NCI-H748 (cell line): ENCODE results near the gene CEBPG.
A peak's percentile ranks its signal among the peaks of the same experiment; 100 is the strongest.

Experiments
- DNase-seq: peaks from one replicate; lab custom pipeline; 2025; ENCODE audit not compliant: unreplicated experiment; lab: John Stamatoyannopoulos, UW

The CEBPG gene

DNA sequence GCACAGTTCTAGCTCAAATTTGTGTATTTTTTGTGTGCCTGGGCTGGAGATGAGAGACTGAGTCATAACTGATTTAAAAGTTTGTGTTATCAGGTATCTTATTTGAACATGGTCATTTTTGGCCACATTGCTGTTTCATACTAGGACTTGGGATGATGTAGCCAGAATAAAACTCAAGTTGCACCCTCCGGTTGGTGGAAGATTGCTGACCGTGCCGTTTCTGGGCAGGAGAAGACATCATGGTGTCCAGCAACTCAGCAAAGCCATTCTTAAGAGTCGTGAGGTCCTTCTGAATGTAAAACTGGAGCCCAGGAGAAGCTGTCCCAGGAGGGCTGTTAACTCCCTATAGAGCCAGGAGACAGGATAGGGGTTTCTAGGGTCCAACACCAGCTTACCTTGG is 7.6 kb downstream of the CEBPG start:
- no peak for DNase-seq

DNA sequence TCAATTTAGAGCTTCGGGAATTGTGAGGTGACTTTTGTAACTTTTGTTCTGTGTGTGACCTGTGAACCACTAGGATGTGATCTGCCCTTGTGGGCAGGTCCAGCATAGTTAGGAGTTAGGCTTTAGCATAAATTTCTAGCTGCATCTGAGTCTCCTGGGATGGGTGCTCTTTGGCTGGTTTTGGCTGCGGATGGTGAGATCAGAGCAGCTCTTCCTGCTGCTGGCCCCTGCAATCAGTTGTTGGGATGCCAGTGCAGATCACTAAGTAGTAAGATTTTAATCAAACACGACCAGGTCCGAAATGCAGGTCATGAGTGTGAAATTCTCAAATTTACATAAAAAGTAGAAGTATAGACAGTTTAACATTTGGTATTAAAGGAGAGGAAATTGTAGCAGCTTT is 8.5 kb downstream of the CEBPG start:
- DNase-seq, result no peak

DNA sequence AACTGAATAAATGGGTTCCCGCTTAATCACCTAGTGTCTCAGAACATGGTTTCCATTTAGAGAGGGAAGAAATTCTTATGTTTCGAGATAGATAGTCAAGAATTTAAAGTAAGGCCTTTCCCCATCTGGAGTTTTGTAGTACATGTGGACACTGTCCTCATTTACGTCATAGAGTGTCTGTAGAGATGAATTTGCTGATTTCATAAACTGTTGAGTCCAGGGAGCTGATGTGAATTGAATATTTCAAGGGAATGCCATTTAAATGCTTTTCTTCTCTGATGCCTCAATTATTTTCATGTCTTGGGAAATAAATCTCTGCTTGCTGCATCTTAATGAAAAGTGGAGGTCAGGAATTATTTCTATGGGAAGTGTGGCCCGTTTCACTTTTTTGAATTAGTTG is 9.5 kb downstream of the CEBPG start:
- no peak for DNase-seq

GRCh38 chr19:33383720-33384292 is 10.3 kb downstream of the CEBPG start:
- no peak for DNase-seq

DNA sequence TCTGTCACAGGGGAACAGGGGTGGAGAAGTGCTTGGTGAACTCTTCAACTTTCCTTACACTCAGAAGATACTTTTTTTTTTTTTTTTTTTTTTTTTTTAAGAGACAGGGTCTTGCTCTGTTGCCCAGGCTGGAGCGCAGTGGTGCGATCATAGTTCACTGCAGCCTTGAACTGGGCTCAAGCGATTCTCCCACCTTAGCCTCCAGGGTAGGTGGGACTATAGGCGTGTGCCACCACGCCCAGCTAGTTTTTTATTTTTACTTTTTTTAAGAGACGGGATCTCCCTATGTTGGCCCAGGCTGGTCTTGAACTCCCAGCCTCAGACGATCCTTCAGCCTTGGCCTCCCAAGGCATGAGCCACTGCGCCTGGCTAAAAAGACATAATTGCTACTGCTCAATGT is 11.5 kb downstream of the CEBPG start:
- DNase-seq, result no peak

DNA sequence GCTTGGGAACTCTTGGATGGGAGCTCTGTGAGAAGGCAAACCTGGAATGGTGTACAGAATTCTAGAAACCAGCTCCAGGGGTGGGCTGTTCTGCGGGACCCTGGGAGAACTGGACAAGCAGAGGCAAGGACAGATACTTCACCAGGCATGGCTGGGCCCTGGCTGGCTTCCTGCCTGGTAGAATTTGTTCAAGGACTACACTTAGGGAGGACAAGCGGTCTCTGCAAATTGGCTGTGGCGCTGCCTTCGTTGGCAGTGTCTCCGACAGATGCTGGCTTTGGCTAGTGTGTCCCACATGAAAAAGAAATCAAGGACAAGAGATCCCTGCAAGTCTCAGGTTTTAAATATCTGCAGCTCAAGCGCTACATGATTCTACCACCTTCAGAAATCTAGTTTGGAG is 12.4 kb downstream of the CEBPG start:
- no peak for DNase-seq

DNA sequence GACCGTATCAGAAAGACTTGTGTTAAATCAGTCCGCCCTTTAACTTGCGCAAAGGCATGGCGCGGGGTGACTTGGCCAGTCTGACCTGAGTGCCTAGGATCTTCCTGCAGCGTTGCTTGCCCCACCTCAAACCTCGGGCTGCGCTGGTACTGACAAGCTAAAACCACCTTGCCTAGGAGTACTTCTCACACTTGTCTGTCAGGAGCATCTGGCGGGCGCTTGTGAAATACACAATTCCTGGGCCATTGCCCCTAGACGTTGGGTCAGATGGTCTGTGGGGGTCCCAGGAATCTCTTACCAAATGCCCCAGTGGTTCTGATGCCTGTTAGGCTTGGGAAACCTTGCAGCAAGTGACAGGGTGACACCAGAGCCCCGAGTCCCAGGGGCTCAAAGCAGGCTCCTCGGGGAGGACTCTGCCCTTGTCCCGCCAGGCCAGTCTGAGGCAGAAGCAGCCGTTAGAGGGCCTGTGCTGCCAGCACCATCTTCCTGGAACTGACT is 12.9 kb downstream of the CEBPG start:
- DNase-seq, result no peak

DNA sequence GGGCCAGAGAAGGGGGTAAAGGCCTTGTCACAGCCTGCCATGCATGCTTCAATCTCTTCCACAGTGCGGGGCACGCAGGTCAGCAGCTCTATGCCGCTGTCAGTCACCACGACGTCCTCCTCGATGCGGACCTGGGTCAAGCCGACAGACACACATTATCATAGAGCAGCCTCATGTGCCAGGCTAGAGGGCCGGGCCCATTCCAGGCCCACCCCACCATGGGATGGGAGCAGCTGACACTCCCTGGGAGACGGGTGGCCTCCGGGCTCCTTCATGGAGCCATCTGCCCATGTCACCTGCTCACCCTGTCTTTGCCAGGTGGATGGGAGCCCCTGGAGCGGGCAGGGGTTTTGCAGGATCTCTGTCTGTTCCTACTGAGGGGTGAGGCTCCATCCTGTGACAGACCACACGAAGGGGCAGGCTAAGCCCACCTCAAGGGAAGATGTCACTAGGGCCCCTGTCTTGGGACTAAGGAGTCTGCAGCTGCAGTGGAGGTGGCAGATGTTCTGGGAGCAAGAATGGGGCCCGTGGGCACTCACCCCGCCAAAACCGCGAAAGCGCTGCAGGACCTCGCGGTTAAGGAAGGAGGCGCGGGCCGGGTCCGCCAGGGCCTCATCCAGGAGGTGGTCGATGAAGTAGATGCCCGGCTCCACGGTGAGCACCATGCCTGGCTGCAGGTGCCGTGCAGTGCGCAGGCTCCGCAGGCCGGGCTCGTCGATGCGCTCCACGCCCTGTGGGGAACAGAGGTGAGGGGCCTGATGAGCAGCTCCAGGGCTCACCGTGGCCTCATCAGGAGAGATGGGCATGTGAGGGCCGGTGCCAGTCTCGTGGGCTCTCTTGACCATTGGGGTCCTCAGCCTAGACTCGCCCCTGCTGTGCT is 14.1 kb downstream of the CEBPG start:
- no peak for DNase-seq

- no peak for DNase-seq
Observed at GRCh38 chr19:33388231-33388724, 14.8 kb downstream of the CEBPG start.

DNA sequence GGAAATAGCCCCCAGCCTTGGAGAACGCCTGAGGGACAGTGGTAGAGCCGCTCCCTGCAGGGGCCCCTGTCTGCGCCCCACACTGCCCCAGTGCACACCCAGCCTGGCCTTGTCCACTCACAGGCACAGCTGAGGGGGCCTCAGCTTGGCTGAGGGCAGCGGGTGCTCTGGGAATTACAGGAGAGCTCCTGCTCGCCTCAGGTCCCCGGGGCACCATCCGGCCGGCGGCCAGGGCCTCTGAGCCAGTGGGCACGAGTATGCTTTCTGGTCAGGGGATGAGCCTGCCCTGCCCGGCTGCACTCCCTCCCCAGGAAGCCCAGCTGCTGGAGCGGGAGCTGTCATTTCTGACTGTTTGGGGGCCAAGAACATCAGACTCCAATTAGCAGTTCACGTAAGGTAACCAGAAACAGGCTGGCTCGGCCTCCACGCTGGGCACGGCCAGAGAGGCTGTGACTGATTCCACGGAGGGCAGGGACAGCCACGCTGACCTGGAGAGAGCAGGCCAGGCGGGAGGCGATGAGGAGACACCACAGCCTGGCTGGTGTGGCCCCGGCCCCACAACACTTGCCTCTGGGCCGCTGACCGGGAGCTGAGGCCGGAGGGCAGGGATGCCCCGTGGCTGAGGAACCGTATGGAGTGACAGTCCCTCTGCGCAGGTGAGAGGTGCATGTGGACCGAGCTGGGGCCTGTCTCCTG is 15.4 kb downstream of the CEBPG start:
- DNase-seq, result no peak

GRCh38 chr19:33389421-33390100 is 16.1 kb downstream of the CEBPG start:
- peak; percentile 52 for DNase-seq

GRCh38 chr19:33390101-33390907 is 16.8 kb downstream of the CEBPG start:
- peak; percentile 52 for DNase-seq

- no peak for DNase-seq
Observed at GRCh38 chr19:33390908-33391630, 17.6 kb downstream of the CEBPG start.

DNA sequence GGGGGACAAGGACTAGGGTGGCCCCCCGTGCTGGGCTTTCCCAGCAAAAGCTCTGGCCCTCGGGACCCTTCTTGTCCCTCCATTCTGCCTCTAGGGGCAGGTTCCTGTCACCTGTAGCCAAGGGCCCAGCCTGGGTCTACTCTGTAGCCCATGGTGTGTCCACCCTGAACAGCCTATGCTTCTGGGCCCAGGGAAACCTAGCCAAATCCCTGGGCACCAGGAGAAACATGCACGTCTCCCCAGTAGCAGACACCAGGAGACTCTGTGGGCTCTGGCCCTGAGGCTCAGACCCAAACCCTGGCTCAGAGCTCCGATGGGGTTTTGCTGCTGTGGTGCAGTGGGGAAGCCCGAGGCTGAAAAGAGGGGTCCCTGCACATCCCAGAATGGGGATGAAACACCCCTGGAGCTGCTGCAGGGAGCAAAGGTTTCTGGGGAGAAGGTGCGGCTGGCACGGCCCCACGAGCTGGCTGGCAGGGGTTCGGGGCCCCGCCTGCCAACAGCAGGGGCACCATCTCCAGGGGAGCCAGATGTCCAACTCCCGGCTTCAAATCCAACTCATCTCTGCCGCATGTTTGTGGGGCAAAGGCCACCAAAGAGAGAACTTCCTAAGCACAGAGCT is 18.2 kb downstream of the CEBPG start:
- no peak for DNase-seq

DNA sequence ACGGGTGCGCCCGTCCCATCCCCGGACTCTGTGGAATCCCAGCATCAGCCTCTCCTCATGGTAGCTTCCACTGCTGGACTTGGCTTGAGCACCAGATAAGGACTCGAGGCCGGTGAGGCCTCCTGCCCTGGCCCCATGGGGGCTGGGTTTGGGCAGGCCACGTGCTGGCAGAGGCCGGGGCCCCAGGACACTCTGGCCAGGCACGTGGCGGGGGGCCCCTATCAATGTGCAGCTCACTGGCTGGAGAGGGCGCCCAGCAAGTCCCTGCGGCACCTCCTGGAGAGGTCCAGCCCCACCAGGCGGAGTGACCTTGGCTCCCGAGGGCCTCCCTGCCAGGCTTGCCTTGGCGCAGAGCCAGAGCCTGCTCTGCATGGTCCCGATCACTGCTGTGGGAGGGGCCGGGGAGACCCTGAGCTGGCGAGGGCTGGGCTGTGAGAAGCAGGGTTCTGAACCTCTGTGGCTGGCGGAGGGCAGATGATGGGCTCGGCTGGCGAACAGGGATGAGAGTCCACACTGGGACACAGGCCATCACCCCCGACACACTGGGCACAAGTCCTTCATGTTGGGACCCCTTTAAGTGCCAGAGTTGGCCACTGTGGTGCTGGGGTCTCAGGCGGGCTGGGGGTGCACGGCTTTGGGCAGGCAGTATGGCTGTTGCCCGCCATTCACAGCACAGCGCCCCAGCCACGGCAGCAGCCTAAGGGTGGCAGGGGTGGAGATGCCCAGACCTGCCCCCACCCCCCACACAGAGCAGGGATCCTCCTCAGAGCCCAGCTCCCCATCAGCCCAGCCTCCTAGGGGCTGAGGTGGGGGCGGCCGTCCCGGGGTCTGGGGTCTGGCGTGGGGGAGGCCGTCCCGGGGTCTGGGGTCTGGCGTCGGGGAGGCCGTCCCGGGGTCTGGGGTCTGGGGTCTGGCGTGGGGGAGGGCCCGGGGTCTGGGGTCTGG is 19.1 kb downstream of the CEBPG start:
- peak; percentile 57 for DNase-seq

GRCh38 chr19:33393286-33394005 is 19.9 kb downstream of the CEBPG start:
- peak; percentile 44 for DNase-seq

DNA sequence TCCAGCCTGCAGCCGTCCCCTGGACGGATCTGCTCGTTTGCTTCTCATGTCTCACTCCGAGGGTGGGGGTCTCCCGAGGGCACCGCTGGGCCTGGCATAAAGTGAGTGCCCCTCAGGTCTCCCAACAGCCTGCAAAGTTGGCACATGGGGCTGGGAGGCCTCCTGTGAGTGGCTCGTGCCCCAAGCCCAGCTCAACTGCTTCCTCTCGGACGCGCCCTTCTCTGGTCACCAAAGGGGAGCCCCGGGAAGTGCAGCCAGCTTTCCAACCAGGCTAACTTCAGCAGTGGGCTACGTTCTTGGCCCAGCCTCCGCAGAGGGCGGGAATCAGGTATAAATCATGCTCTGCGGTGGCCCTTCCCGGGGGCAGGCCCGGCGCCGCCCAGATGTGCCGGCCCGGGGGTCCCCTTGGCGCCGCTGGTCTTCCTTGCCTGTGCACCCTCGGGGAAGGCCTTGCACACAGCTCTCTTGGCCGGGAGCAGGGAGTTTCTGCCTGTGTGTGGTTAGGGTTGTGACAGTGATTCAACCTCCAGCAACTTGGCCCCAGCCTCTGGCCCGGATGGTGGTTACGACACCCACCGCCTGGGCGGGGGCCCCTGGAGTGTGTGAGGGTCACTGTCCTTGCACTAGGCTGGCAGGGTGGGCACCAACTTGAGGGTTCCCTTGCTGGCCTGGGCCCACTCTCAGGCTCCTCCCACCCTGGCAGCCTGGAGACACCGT is 20.7 kb downstream of the CEBPG start:
- no peak for DNase-seq
